Esophagus muscularis mucosa (tissue), 4 donors: Measurements from ENCODE around the gene LRRC8C. TPM values are rescaled to one million over a fixed set of nuclear protein-coding genes. Genes with fewer than 3 reads are reported as not detected.

Source experiments
- DNase-seq: peaks from one replicate; pipeline ENCODE4 v3.0.0-alpha.2; 2017; ENCODE audit errors: extremely low spot score
- H3K27ac ChIP-seq, 4 donors: fragments of 200-600 bp; sonication (generic); replicated peaks in 1 of 4; 1 replicate in 3 of 4; 2 replicates in 1 of 4; pipeline ENCODE4 v1.5.1; 2016 to 2019; ENCODE audit warnings: mild to moderate bottlenecking in 1 of 4
- H3K27me3 ChIP-seq, 4 donors: fragments of 200-600 bp; sonication (generic); one replicate each; pipeline versions ENCODE4 v1.5.1 to v1.6.0; 2016 to 2019
- H3K36me3 ChIP-seq, 4 donors: fragments of 200-600 bp; sonication (generic); one replicate each; pipeline ENCODE4 v1.5.1; 2016 to 2019
- H3K4me1 ChIP-seq, 4 donors: fragments of 200-600 bp; sonication (generic); one replicate each; pipeline ENCODE4 v1.5.1; 2016 to 2019
- H3K4me3 ChIP-seq, 4 donors: fragments of 200-600 bp; sonication (generic); 1 replicate in 2 of 4; 2 replicates in 2 of 4; pipeline ENCODE4 v1.5.1; 2016 to 2019; ENCODE audit warnings: mild to moderate bottlenecking in 4 of 4, moderate library complexity in 1 of 4
- H3K9me3 ChIP-seq, 4 donors: fragments of 200-600 bp; sonication (generic); 1 replicate in 3 of 4; 2 replicates in 1 of 4; pipeline ENCODE4 v1.5.1; 2016 to 2019
- EP300 ChIP-seq: sonication (generic); formaldehyde crosslinking; IDR thresholded peaks from one replicate; pipeline ENCODE4 v1.6.1; 2017; ENCODE audit warnings: antibody characterized with exemption
- POLR2A ChIP-seq: fragments of 450-650 bp; IDR thresholded peaks from one replicate; pipeline ENCODE4 v1.6.1; 2017; ENCODE audit warnings: antibody characterized with exemption, moderate library complexity, mild to moderate bottlenecking, low read depth
- POLR2AphosphoS5 ChIP-seq, 2 donors: sonication (generic); formaldehyde crosslinking; IDR thresholded peaks; one replicate each; pipeline ENCODE4 v1.6.1; 2017; ENCODE audit warnings: antibody characterized with exemption in 2 of 2
- WGBS: methylation state at CpG from one replicate; pipeline ENCODE4 v1.1.5; 2018; 5-methylcytosine and 5-hydroxymethylcytosine counted together
- intact Hi-C: fragments of 100-400 bp; cut with DNase I; formaldehyde crosslinking; loops from one replicate; pipeline ENCODE4 v1.15.1; 2023
- total RNA-seq, 4 donors: library from RNA; depleted of rRNA; stranded (reverse); fragments of >200 nt; gene quantifications; one replicate each; pipeline versions ENCODE4 v1.1.0 to v1.2.1, GENCODE V29; 2016
- TF ChIP-seq, protein P1 (sequence below), 3 experiments: fragments of 200-600 bp in 2 of 3; fragments of 450-650 bp in 1 of 3; sonication (generic) in 2 of 3; IDR thresholded peaks; one replicate each; pipeline ENCODE4 v1.5.1; 2017 to 2019; ENCODE audit warnings: antibody characterized with exemption in 3 of 3, mild to moderate bottlenecking in 2 of 3, moderate library complexity in 1 of 3

LRRC8C gene
- total RNA-seq, 4 donors from 2014 or later: 5.8 to 8.9 (median 7.4) TPM

GRCh38 chr1:89692601-89693521 lies 59.9 kb downstream of the LRRC8C start:
- WGBS: 44% methylated on average over 4 of the region's 4 CpGs
- H3K27me3 ChIP-seq: no peaks in the 10 kb centered on the region
- peaks cover 0 to 17% (median 8%) of the 10 kb centered on the region in 4 donors for H3K36me3 ChIP-seq
- TF ChIP-seq, protein P1, sequence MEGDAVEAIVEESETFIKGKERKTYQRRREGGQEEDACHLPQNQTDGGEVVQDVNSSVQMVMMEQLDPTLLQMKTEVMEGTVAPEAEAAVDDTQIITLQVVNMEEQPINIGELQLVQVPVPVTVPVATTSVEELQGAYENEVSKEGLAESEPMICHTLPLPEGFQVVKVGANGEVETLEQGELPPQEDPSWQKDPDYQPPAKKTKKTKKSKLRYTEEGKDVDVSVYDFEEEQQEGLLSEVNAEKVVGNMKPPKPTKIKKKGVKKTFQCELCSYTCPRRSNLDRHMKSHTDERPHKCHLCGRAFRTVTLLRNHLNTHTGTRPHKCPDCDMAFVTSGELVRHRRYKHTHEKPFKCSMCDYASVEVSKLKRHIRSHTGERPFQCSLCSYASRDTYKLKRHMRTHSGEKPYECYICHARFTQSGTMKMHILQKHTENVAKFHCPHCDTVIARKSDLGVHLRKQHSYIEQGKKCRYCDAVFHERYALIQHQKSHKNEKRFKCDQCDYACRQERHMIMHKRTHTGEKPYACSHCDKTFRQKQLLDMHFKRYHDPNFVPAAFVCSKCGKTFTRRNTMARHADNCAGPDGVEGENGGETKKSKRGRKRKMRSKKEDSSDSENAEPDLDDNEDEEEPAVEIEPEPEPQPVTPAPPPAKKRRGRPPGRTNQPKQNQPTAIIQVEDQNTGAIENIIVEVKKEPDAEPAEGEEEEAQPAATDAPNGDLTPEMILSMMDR (IDR thresholded peaks at IDR 0.05): no peak
- TF ChIP-seq EP300 (no peak), POLR2A (no peak), POLR2AphosphoS5 (IDR thresholded peaks at IDR 0.05) (no peak)
- DNase-seq: no peak
- no peak overlapping the region for H3K4me3 ChIP-seq
- peak overlapping the region in 1 of 4 donors; percentile 30 for H3K27ac ChIP-seq
- H3K9me3 ChIP-seq: no peaks in the 10 kb centered on the region
- H3K4me1 ChIP-seq: peaks cover 11 to 35% (median 18%) of the 10 kb centered on the region in 4 donors
- intact Hi-C loops: no loop called here

- intact Hi-C loops: no loop called here
- Histone ChIP-seq H3K36me3 (no peaks in the 10 kb centered on the region), H3K27ac (no peak overlapping the region), H3K9me3 (no peaks in the 10 kb centered on the region), H3K4me1 (peaks cover 11 to 33% (median 21%) of the 10 kb centered on the region in 4 donors), H3K27me3 (no peaks in the 10 kb centered on the region), H3K4me3 (no peak overlapping the region)
- no peak for DNase-seq
- TF ChIP-seq POLR2AphosphoS5 (IDR thresholded peaks at IDR 0.05): no peak
These were observed 62.9 kb downstream of the LRRC8C start for GRCh38 chr1:89695847-89696246.

DNA sequence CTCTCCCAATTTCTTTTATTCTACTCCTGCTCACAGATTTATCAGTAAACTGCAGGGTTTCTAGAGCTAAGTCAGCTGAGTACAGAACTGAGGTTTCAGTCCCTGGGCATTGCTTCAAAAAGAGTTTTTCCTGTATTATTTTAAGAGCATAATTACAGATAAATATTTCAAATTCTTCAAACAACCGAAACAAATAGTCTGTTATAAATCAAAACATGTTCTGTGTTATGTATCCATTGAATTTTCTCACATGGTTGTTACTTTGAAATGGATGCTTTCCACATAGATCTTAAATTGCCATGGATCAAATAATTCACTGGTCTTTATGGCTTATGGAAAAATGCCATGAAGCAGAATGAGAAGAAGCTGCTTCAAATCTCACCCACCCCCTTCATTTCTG lies 64.5 kb downstream of the LRRC8C start:
- no peak for TF ChIP-seq EP300
- TF ChIP-seq POLR2A: no peak
- no peak for TF ChIP-seq POLR2AphosphoS5 (IDR thresholded peaks at IDR 0.05)
- TF ChIP-seq, protein P1 (IDR thresholded peaks at IDR 0.05): no peak
- DNase-seq: no peak
- no peaks in the 10 kb centered on the region for H3K27me3 ChIP-seq
- H3K27ac ChIP-seq: no peak overlapping the region
- 35% methylated on average over 1 of the region's 1 CpG for WGBS
- no peak overlapping the region for H3K4me3 ChIP-seq
- no peaks in the 10 kb centered on the region for H3K36me3 ChIP-seq
- intact Hi-C loops: no loop called here
- peaks cover 8 to 25% (median 13%) of the 10 kb centered on the region in 4 donors for H3K4me1 ChIP-seq
- no peaks in the 10 kb centered on the region for H3K9me3 ChIP-seq

GRCh38 chr1:89698020-89698560 lies 65.2 kb downstream of the LRRC8C start:
- no peak for DNase-seq
- intact Hi-C loops: no loop called here
- Histone ChIP-seq H3K4me3 (no peak overlapping the region), H3K27me3 (no peaks in the 10 kb centered on the region), H3K36me3 (no peaks in the 10 kb centered on the region), H3K4me1 (peaks cover 6 to 25% (median 10%) of the 10 kb centered on the region in 4 donors), H3K27ac (no peak overlapping the region), H3K9me3 (no peaks in the 10 kb centered on the region)
- 60% methylated on average over 3 of the region's 3 CpGs for WGBS
- no peak for TF ChIP-seq EP300
- no peak for TF ChIP-seq POLR2A
- no peak for TF ChIP-seq POLR2AphosphoS5 (IDR thresholded peaks at IDR 0.05)
- TF ChIP-seq, protein P1 (IDR thresholded peaks at IDR 0.05): no peak

DNA sequence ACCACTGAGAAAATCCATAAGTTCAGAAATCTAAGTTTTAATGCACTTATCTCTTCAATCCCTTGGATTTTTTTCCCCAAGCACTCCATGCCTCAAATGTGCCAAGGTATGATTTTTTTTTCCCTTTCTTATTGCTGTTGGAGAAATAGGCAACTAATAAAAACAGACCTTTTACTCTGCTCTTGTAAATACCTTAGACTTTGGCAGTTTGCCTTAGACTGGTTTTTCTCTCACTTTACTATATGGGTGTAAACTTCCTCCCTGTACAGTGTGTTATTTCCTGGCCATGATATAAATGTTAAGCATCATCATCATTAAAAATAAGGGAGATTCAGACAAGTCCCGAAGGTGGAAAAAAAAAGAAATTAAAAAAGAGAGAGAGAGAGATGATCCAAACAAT lies 65.7 kb downstream of the LRRC8C start:
- Histone ChIP-seq H3K9me3 (no peaks in the 10 kb centered on the region), H3K4me3 (no peak overlapping the region), H3K27ac (no peak overlapping the region), H3K27me3 (no peaks in the 10 kb centered on the region), H3K36me3 (no peaks in the 10 kb centered on the region), H3K4me1 (peaks cover 6 to 19% (median 9%) of the 10 kb centered on the region in 4 donors)
- no peak for TF ChIP-seq POLR2AphosphoS5 (IDR thresholded peaks at IDR 0.05)
- TF ChIP-seq POLR2A: no peak
- TF ChIP-seq, protein P1 (IDR thresholded peaks at IDR 0.05): no peak
- intact Hi-C loops: no loop called here
- WGBS: 52% methylated on average over 1 of the region's 1 CpG
- no peak for DNase-seq
